Measurements from ENCODE around the gene CPXM2. TPM values are rescaled to one million over a fixed set of nuclear protein-coding genes. Genes with fewer than 3 reads are reported as not detected.

The CPXM2 gene
- total RNA-seq, 2 donors from 2014 or later = 1.4 to 1.9 TPM

- Histone ChIP-seq H3K36me3 (ENCODE audit: control insufficient read depth, insufficient read depth, low read length) (no peaks in the 10 kb centered on the region), H3K4me1 (ENCODE audit: control insufficient read depth, insufficient read depth, low read length) (no peaks in the 10 kb centered on the region), H3K27me3 (ENCODE audit: control insufficient read depth, insufficient read depth, low read length, poor library complexity, severe bottlenecking) (no peaks in the 10 kb centered on the region), H3K4me3 (ENCODE audit: low read length) (no peak overlapping the region), H3K9ac (ENCODE audit: extremely low read depth, low read length, poor library complexity, severe bottlenecking) (no peak overlapping the region), H3K9me3 (ENCODE audit: control insufficient read depth, low read length) (no peaks in the 10 kb centered on the region), H3K27ac (ENCODE audit: low read depth, low read length) (no peak overlapping the region)
- H3K27me3 Mint-ChIP-seq (ENCODE audit: insufficient read depth) = peaks cover 3% of the 10 kb centered on the region
- H3K36me3 Mint-ChIP-seq (ENCODE audit: low read depth) = no peaks in the 10 kb centered on the region
- DNase-seq = no peak
- no peak overlapping the region for H3K4me3 Mint-ChIP-seq
- H3K4me1 Mint-ChIP-seq = peaks cover 6% of the 10 kb centered on the region
- no peak for TF ChIP-seq CTCF (conservative IDR thresholded peaks at IDR 0.05)
- peaks cover 2% of the 10 kb centered on the region for H3K9me3 Mint-ChIP-seq
- no peak overlapping the region for H3K27ac Mint-ChIP-seq
- 92 to 95% methylated on average over 4 to 12 of the region's 12 CpGs for WGBS, 2 experiments (ENCODE audit: insufficient coverage in 1 of 2, insufficient read length in 1 of 2)
Measured at GRCh38 chr10:123724747-123725146, 166.9 kb downstream of the CPXM2 start.

GRCh38 chr10:123722351-123722750 lies 169.3 kb downstream of the CPXM2 start:
- no peak for TF ChIP-seq CTCF (conservative IDR thresholded peaks at IDR 0.05)
- Histone ChIP-seq H3K9me3 (ENCODE audit: control insufficient read depth, low read length) (no peaks in the 10 kb centered on the region), H3K27ac (ENCODE audit: low read depth, low read length) (no peak overlapping the region), H3K9ac (ENCODE audit: extremely low read depth, low read length, poor library complexity, severe bottlenecking) (no peak overlapping the region), H3K36me3 (ENCODE audit: control insufficient read depth, insufficient read depth, low read length) (no peaks in the 10 kb centered on the region), H3K27me3 (ENCODE audit: control insufficient read depth, insufficient read depth, low read length, poor library complexity, severe bottlenecking) (no peaks in the 10 kb centered on the region), H3K4me3 (ENCODE audit: low read length) (no peak overlapping the region), H3K4me1 (ENCODE audit: control insufficient read depth, insufficient read depth, low read length) (no peaks in the 10 kb centered on the region)
- DNase-seq = no peak
- Mint-ChIP-seq H3K27ac (no peak overlapping the region), H3K4me1 (no peaks in the 10 kb centered on the region), H3K9me3 (peaks cover 9% of the 10 kb centered on the region), H3K36me3 (ENCODE audit: low read depth) (no peaks in the 10 kb centered on the region), H3K4me3 (no peak overlapping the region), H3K27me3 (ENCODE audit: insufficient read depth) (peaks cover 3% of the 10 kb centered on the region)
- WGBS, 2 experiments (ENCODE audit: insufficient coverage in 1 of 2, insufficient read length in 1 of 2) = 85 to 100% methylated on average over 1 to 2 of the region's 2 CpGs

GRCh38 chr10:123721441-123722049 lies 170.1 kb downstream of the CPXM2 start:
- Histone ChIP-seq H3K4me3 (ENCODE audit: low read length) (no peak overlapping the region), H3K36me3 (ENCODE audit: control insufficient read depth, insufficient read depth, low read length) (no peaks in the 10 kb centered on the region), H3K9me3 (ENCODE audit: control insufficient read depth, low read length) (no peaks in the 10 kb centered on the region), H3K27me3 (ENCODE audit: control insufficient read depth, insufficient read depth, low read length, poor library complexity, severe bottlenecking) (no peaks in the 10 kb centered on the region), H3K4me1 (ENCODE audit: control insufficient read depth, insufficient read depth, low read length) (no peaks in the 10 kb centered on the region), H3K9ac (ENCODE audit: extremely low read depth, low read length, poor library complexity, severe bottlenecking) (no peak overlapping the region), H3K27ac (ENCODE audit: low read depth, low read length) (no peak overlapping the region)
- TF ChIP-seq CTCF (conservative IDR thresholded peaks at IDR 0.05) = no peak
- WGBS, 2 experiments (ENCODE audit: insufficient coverage in 1 of 2, insufficient read length in 1 of 2) = 80 to 98% methylated on average over 6 to 9 of the region's 9 CpGs
- Mint-ChIP-seq H3K9me3 (peaks cover 9% of the 10 kb centered on the region), H3K27me3 (ENCODE audit: insufficient read depth) (peaks cover 5% of the 10 kb centered on the region), H3K27ac (no peak overlapping the region), H3K4me3 (no peak overlapping the region), H3K4me1 (no peaks in the 10 kb centered on the region), H3K36me3 (ENCODE audit: low read depth) (no peaks in the 10 kb centered on the region)
- DNase-seq = no peak

All from endodermal cell (in vitro differentiated cells).